Measurements from ENCODE around the gene WDR44. TPM values are rescaled to one million over a fixed set of nuclear protein-coding genes. Genes with fewer than 3 reads are reported as not detected.

The WDR44 gene
- total and polyA plus RNA-seq, 2 of the 13 experiments (the other 11 are each of a cell fraction or from before 2014, with no cell fraction given) = 2.2 to 4.3 TPM

GRCh38 chrX:118475903-118476302 lies 130.0 kb downstream of the WDR44 start:
- no peak for FAIRE-seq
- Histone ChIP-seq H3K9ac (ENCODE audit: insufficient read depth, low read depth, low read length) (no peak overlapping the region), H3K4me1 (ENCODE audit: insufficient read depth, low read length) (no peaks in the 10 kb centered on the region), H3K79me2 (ENCODE audit: insufficient read depth, low read length) (no peaks in the 10 kb centered on the region), H3K36me3 (replicated peaks in 1 of 2; ENCODE audit: control insufficient read depth in 1 of 2, insufficient read depth in 2 of 2, low read length in 2 of 2) (no peaks in the 10 kb centered on the region), H3K9me3 (ENCODE audit: low read length) (no peaks in the 10 kb centered on the region), H3K4me3 (replicated peaks in 1 of 3; ENCODE audit: insufficient read depth in 1 of 3, low read depth in 2 of 3, low read length in 3 of 3) (no peak overlapping the region), H2AFZ (ENCODE audit: low read length) (no peak overlapping the region), H3K27ac (ENCODE audit: extremely low read length, insufficient read depth, low read length) (no peak overlapping the region), H4K20me1 (ENCODE audit: insufficient read depth, low read length) (no peaks in the 10 kb centered on the region), H3K27me3 (ENCODE audit: control insufficient read depth in 1 of 2, insufficient read depth in 2 of 2, low read length in 2 of 2) (no peaks in the 10 kb centered on the region), H3K4me2 (ENCODE audit: low read depth, low read length) (no peak overlapping the region)
- no peak for TF ChIP-seq GTF3A (CRISPR knock-in tag; conservative IDR thresholded peaks at IDR 0.05)
- no peak for TF ChIP-seq ZNF530 (CRISPR knock-in tag; IDR thresholded peaks at IDR 0.05; ENCODE audit: low read depth)
- TF ChIP-seq CBX1 (IDR thresholded peaks at IDR 0.05; ENCODE audit: low read depth) = no peak
- TF ChIP-seq NR2F1 (CRISPR knock-in tag; IDR thresholded peaks at IDR 0.05) = no peak
- TF ChIP-seq ZNF646 (CRISPR knock-in tag; IDR thresholded peaks at IDR 0.05) = no peak
- TF ChIP-seq ZNF451 (CRISPR knock-in tag; IDR thresholded peaks at IDR 0.05) = no peak
- no peak for TF ChIP-seq JARID2 (CRISPR knock-in tag; IDR thresholded peaks at IDR 0.05; ENCODE audit: insufficient replicate concordance)
- no peak for TF ChIP-seq FOXA3 (CRISPR knock-in tag; IDR thresholded peaks at IDR 0.05)
- in situ Hi-C loops (cut with HindIII; ENCODE audit: extremely low pct_ligation_motif_present, low pct_unique_long_range_greater_than_20kb) (no loop called here), intact Hi-C loops (cut with micrococcal nuclease; ENCODE audit: unreplicated experiment) (no loop called here)
- POLR2A ChIA-PET = no interaction called here
- WGBS (ENCODE audit: low lambda C conversion rate) = 4% methylated on average over 4 of the region's 4 CpGs
- CTCF ChIA-PET (ENCODE audit: low intra/inter-chr PET ratio, low total read pairs) = no interaction called here
- no TSS peak for BruUV-seq (replicated peaks)
- DNase-seq (ENCODE audit: low spot score) = no peak
- no peak for ATAC-seq

Data from HepG2 (cell line).